Lung (tissue), 12 donors: ENCODE results near the gene ANGPTL2. TPM values are rescaled to one million over a fixed set of nuclear protein-coding genes. Genes with fewer than 3 reads are reported as not detected.

Experiments
- ATAC-seq: fragments of 200-7000 bp; cut with Tn5 transposase; one replicate; pipeline ENCODE4 v1.9.1; 2020; ENCODE audit warnings: moderate number of reproducible peaks; ENCODE audit not compliant: insufficient read depth, low FRiP score
- DNase-seq, 3 donors: peaks; one replicate each; pipeline ENCODE4 v3.0.0-alpha.2; 2013 to 2017
- H3K27ac ChIP-seq, 2 donors: one replicate each; pipeline ENCODE4 v1.5.1; 2013; ENCODE audit warnings: mild to moderate bottlenecking in 2 of 2, moderate library complexity in 2 of 2, control low read depth in 1 of 2, inconsistent platforms in 1 of 2, low read depth in 1 of 2, low read length in 1 of 2
- H3K27me3 ChIP-seq, 3 donors: one replicate each; pipeline ENCODE4 v1.5.1; 2013; ENCODE audit warnings: low read length in 2 of 3; ENCODE audit not compliant: control insufficient read depth in 3 of 3, insufficient read depth in 3 of 3
- H3K36me3 ChIP-seq, 4 donors: one replicate each; pipeline ENCODE4 v1.5.1; 2013; ENCODE audit warnings: low read length in 4 of 4, mild to moderate bottlenecking in 1 of 4, moderate library complexity in 1 of 4; ENCODE audit not compliant: control insufficient read depth in 4 of 4, insufficient read depth in 4 of 4
- H3K4me1 ChIP-seq, 5 donors: one replicate each; pipeline ENCODE4 v1.5.1; 2013; ENCODE audit warnings: low read length in 5 of 5, mild to moderate bottlenecking in 2 of 5, moderate library complexity in 1 of 5; ENCODE audit not compliant: control insufficient read depth in 5 of 5, insufficient read depth in 5 of 5
- H3K4me3 ChIP-seq: one replicate; pipeline ENCODE4 v1.5.1; 2013; ENCODE audit warnings: mild to moderate bottlenecking, control low read depth, moderate library complexity
- H3K9ac ChIP-seq, 2 donors: one replicate each; pipeline ENCODE4 v1.5.1; 2013; ENCODE audit warnings: low read length in 2 of 2, control low read depth in 1 of 2; ENCODE audit not compliant: insufficient read depth in 1 of 2
- H3K9me3 ChIP-seq, 4 donors: one replicate each; pipeline ENCODE4 v1.5.1; 2013; ENCODE audit warnings: low read length in 3 of 4, mild to moderate bottlenecking in 1 of 4, moderate library complexity in 1 of 4; ENCODE audit not compliant: control insufficient read depth in 4 of 4, insufficient read depth in 3 of 4
- WGBS, 2 donors: extraction: QIAGEN DNeasy Blood & Tissue Kit; methylation state at CpG; one replicate each; pipeline ENCODE4 v1.1.7; 2013; 5-methylcytosine and 5-hydroxymethylcytosine counted together
- polyA plus RNA-seq, 2 donors: library from polyadenylated mRNA; stranded (reverse); fragments of 200-250 nt; gene quantifications; one replicate each; pipeline ENCODE4 v1.2.1, GENCODE V29; 2013
- total RNA-seq, 2 donors: library from RNA; depleted of rRNA in 1 of 2; stranded (reverse); fragments of >200 nt in 1 of 2; gene quantifications; one replicate each; pipeline ENCODE4 v1.2.1, GENCODE V29; 2014 to 2021
- TF ChIP-seq, protein P1 (sequence below): IDR thresholded peaks from 2 replicates; pipeline ENCODE4 v1.5.1; 2012; ENCODE audit warnings: mild to moderate bottlenecking; ENCODE audit errors: control extremely low read depth, extremely low read depth
- donor health status: control.
- donor health status: control.
- donor health status: Bipolar disorder and iron deficiency.
- donor health status: healthy.
- donor health status: DM: yes; HTN: yes; CAD: no.

ANGPTL2 gene
- total and polyA plus RNA-seq, 4 donors: 7.5 to 18.8 (median 11.0) TPM

DNA sequence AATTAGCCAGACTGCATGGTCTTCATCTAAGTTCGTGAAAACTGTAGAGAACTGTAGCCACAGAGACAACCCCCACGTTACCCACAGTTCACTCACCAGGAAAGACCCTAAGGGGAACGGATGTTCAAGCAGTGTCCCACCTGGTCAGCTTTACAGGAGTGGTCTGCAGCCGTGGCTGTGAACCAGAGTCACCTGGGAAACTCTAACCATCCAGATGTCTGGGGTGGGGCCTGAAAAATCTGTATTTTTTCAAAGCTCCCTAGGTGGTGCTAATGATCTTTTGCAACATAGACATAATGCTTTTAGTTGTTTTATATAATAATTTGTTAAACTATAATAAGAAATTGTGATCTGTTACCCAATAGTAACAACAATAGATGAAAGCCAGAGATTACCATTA lies 47.7 kb upstream of the ANGPTL2 start:
- Histone ChIP-seq H3K9me3 (no peaks in the 10 kb centered on the region), H3K9ac (no peak overlapping the region), H3K27ac (no peak overlapping the region), H3K27me3 (no peaks in the 10 kb centered on the region), H3K4me1 (peaks cover 0 to 6% (median 0%) of the 10 kb centered on the region in 5 donors), H3K36me3 (peaks cover 0 to 5% (median 0%) of the 10 kb centered on the region in 4 donors), H3K4me3 (no peak overlapping the region)
- TF ChIP-seq, protein P1, sequence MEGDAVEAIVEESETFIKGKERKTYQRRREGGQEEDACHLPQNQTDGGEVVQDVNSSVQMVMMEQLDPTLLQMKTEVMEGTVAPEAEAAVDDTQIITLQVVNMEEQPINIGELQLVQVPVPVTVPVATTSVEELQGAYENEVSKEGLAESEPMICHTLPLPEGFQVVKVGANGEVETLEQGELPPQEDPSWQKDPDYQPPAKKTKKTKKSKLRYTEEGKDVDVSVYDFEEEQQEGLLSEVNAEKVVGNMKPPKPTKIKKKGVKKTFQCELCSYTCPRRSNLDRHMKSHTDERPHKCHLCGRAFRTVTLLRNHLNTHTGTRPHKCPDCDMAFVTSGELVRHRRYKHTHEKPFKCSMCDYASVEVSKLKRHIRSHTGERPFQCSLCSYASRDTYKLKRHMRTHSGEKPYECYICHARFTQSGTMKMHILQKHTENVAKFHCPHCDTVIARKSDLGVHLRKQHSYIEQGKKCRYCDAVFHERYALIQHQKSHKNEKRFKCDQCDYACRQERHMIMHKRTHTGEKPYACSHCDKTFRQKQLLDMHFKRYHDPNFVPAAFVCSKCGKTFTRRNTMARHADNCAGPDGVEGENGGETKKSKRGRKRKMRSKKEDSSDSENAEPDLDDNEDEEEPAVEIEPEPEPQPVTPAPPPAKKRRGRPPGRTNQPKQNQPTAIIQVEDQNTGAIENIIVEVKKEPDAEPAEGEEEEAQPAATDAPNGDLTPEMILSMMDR: no peak
- 93% methylated on average over 4 of the region's 4 CpGs for WGBS, 2 donors
- ATAC-seq (no peak), DNase-seq (no peak)

GRCh38 chr9:127169575-127169883 lies 47.1 kb upstream of the ANGPTL2 start:
- 72 to 73% methylated on average over 5 of the region's 5 CpGs for WGBS, 2 donors
- H3K36me3 ChIP-seq: peaks cover 0 to 1% (median 0%) of the 10 kb centered on the region in 4 donors
- TF ChIP-seq, protein P1: no peak
- H3K4me3 ChIP-seq: no peak overlapping the region
- no peaks in the 10 kb centered on the region for H3K9me3 ChIP-seq
- no peak for ATAC-seq
- H3K9ac ChIP-seq: no peak overlapping the region
- H3K27me3 ChIP-seq: no peaks in the 10 kb centered on the region
- H3K27ac ChIP-seq: no peak overlapping the region
- peaks cover 0 to 6% (median 0%) of the 10 kb centered on the region in 5 donors for H3K4me1 ChIP-seq
- no peak for DNase-seq

DNA sequence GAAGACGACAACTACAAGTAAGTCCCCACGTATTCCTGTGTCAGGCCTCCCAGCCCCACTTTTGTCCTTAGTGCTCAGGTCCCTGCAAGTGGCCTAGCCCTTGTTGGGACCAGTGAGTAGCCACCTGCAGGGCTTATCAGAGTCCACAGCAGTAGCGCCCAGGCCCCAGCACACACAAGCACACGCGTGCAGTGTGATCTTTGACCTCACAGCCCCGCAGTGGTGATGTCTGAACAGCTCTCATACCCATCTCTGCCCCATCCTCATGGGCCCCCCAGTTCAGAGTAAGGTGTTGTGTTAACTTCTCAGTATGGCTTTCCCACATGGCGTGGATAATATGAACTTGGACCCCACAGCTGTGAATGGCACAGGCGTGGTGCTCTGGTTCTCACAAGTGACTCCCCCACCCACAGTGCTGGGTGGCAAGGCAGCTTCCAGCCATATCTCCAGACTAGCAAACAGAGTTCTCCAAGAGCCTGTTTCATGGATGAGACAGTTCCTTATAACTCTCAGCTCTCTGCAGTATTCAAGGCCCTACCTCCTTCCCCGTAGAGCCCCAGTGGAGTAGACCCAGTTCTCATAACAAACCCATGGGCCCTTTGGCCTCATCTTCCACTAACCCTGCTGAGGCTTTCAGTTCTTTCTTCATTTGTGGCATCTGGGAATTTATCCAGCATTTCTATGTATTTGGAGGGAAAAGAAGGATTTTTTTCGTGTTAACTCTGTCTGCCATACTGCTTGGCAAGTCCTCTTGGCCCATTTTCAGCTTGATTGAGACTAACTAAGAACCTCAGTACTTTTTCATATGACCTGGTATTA lies 46.5 kb upstream of the ANGPTL2 start:
- 93 to 95% methylated on average over 10 of the region's 10 CpGs for WGBS, 2 donors
- no peaks in the 10 kb centered on the region for H3K27me3 ChIP-seq
- H3K4me1 ChIP-seq: peaks cover 0 to 6% (median 0%) of the 10 kb centered on the region in 5 donors
- H3K9ac ChIP-seq: no peak overlapping the region
- DNase-seq: peak in 2 of 3 donors; percentile 64 to 71
- TF ChIP-seq, protein P1: no peak
- ATAC-seq: no peak
- H3K9me3 ChIP-seq: no peaks in the 10 kb centered on the region
- H3K36me3 ChIP-seq: peaks cover 0 to 1% (median 0%) of the 10 kb centered on the region in 4 donors
- no peak overlapping the region for H3K27ac ChIP-seq
- no peak overlapping the region for H3K4me3 ChIP-seq
